ENCODE data around the gene GAL3ST3. TPM values are rescaled to one million over a fixed set of nuclear protein-coding genes. Genes with fewer than 3 reads are reported as not detected.

Gene GAL3ST3
- total RNA-seq, 1 donor from 2014 or later: not detected

DNA sequence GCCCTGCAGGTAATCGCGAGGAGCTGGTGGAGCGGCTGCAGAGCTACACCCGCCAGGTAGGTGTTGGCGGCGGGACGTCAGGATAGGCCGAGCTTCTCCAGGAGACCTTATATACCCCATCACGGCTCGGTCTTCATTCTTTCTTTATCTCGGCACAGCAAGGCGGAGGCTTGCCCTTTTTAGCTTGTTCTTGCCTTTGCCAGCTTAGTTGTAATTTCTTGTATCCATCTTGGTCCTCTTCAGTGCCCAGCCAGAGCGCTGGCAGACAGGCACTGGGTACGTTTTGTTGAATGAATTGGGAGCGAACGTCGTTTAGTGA lies 3.7 kb upstream of the GAL3ST3 start:
- H3K4me1 ChIP-seq: peaks cover 21% of the 10 kb centered on the region
- DNase-seq (no peak), ATAC-seq (no peak)
- H3K36me3 ChIP-seq: peaks cover 42% of the 10 kb centered on the region
- H3K9me3 ChIP-seq: no peaks in the 10 kb centered on the region
- TF ChIP-seq, protein P1, sequence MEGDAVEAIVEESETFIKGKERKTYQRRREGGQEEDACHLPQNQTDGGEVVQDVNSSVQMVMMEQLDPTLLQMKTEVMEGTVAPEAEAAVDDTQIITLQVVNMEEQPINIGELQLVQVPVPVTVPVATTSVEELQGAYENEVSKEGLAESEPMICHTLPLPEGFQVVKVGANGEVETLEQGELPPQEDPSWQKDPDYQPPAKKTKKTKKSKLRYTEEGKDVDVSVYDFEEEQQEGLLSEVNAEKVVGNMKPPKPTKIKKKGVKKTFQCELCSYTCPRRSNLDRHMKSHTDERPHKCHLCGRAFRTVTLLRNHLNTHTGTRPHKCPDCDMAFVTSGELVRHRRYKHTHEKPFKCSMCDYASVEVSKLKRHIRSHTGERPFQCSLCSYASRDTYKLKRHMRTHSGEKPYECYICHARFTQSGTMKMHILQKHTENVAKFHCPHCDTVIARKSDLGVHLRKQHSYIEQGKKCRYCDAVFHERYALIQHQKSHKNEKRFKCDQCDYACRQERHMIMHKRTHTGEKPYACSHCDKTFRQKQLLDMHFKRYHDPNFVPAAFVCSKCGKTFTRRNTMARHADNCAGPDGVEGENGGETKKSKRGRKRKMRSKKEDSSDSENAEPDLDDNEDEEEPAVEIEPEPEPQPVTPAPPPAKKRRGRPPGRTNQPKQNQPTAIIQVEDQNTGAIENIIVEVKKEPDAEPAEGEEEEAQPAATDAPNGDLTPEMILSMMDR (IDR thresholded peaks at IDR 0.05): no peak
- peak overlapping the region; percentile 99 for H3K4me3 ChIP-seq
- H3K27ac ChIP-seq: peak overlapping the region; percentile 92
- peaks cover 23% of the 10 kb centered on the region for H3K27me3 ChIP-seq (ENCODE audit: low read depth)
- intact Hi-C loops (cut with DNase I): no loop called here

DNA sequence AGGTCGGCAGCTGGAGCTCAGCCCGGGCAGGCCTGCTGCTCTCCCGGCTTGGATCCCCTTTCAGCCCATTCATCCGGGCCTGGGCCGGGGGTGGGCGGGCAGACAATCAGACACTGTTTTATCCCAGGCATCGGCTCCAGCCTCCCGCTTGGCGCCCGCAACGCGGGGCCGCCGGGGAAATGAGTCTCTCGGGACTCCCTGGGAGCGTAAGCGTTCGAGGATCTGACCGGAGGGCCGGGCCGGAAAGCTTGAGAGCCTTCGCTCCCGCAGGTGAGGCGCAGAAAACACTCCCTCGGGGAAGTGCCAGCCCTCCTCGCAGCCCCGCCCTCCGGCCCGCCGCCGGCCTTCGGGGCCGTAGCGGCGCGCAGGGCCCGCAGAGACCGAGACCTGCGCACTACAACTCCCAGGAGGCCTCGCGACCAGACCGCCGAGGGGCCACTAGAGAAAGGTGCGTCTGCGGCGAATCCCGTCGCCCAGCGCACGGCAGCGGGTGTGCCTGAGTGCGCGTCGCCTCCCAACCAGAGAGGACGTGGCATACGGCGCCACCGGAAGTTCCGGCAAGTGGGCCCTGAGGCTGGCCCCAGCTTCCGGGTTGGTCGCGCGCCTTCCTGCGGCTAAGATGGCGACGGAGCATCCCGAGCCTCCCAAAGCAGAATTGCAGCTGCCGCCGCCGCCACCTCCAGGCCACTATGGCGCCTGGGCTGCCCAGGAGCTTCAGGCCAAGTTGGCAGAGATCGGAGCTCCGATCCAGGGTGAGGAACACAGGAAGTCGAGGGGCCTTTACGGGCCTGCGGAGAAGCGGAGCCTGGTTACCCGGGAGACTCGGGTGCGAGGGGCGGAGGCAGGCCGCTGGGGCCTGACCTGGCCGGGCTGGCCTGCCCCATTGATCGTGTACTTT lies 3.1 kb upstream of the GAL3ST3 start, which contains the start of gene SF3B2:
SF3B2 (plus strand) TSS at position 599 of the 898 bp plus-strand sequence; CDS start at position 620, 21 bp downstream.
- ATAC-seq: peak; percentile 99
- H3K4me3 ChIP-seq: peak within 1 kb of the TSS; percentile 99
- intact Hi-C loops (cut with DNase I): no loop called here
- peak; percentile 100 for DNase-seq
- H3K27ac ChIP-seq: peak within 1 kb of the TSS; percentile 92
- H3K27me3 ChIP-seq (ENCODE audit: low read depth): peaks cover 26% of the 10 kb centered on the region
- H3K4me1 ChIP-seq: peaks cover 21% of the 10 kb centered on the region
- no peaks in the 10 kb centered on the region for H3K9me3 ChIP-seq
- H3K36me3 ChIP-seq: peaks cover 36% of the 10 kb centered on the region
- TF ChIP-seq, protein P1 (IDR thresholded peaks at IDR 0.05): no peak

DNA sequence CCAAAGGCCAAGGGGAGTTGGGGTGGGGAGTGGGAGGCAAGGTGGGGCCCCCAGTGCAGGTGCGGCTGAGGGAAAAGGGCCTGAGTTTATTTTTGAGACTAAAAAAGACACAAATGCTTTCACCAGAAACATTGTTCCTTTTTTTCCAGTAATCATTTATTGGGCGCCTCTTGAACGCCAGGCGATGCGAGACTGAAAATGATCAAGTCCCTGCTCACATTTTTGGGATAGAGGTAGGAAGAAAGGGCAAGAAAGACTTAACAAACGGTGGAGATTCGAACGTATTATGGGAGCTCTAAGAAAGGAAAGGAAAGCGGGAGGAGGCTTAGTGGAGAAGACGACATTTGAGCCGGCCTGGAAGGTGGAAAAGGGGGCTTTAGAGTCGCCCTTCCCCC lies 2.4 kb upstream of the GAL3ST3 start:
- Histone ChIP-seq H3K27ac (peak overlapping the region; percentile 92), H3K4me1 (peaks cover 21% of the 10 kb centered on the region), H3K36me3 (peaks cover 29% of the 10 kb centered on the region), H3K4me3 (peak overlapping the region; percentile 99), H3K9me3 (no peaks in the 10 kb centered on the region), H3K27me3 (ENCODE audit: low read depth) (peaks cover 28% of the 10 kb centered on the region)
- intact Hi-C loops (cut with DNase I): no loop called here
- TF ChIP-seq, protein P1 (IDR thresholded peaks at IDR 0.05): no peak
- DNase-seq: no peak
- ATAC-seq: no peak

DNA sequence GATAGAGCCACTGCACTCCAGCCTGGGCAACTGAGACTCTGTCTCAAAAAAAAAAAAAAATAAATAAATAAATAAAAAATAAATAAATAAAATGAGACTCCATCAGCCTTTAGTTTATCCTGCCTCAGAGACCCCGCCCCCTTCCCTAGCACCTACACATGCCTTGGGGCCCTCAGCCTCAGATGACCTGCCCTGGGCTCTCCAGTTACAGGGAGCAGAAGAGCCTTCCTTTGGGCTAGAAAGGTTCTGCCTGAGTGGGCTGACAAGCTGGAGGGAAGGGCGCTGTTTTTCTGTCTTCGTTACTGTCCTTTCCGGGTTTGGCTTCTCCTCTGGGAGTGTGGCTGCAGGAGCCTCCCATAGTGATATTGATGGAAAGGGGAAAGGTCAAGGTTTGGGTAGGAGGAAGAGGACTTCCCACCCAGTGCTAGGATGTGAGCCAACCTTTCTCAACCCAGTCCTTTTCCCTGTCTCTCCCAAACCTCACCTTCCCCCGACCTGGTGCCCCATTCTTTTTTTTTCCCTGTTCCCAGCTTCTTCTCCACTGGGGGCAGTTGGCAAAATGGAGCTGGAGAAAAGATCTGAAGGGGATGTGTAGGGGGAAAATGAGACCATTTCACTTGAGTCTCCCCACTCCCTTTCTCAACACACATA lies 1.7 kb upstream of the GAL3ST3 start:
- intact Hi-C loops (cut with DNase I): no loop called here
- peaks cover 21% of the 10 kb centered on the region for H3K4me1 ChIP-seq
- no peaks in the 10 kb centered on the region for H3K9me3 ChIP-seq
- TF ChIP-seq, protein P1 (IDR thresholded peaks at IDR 0.05): no peak
- no peak overlapping the region for H3K4me3 ChIP-seq
- DNase-seq (no peak), ATAC-seq (no peak)
- peaks cover 23% of the 10 kb centered on the region for H3K36me3 ChIP-seq
- H3K27ac ChIP-seq: no peak overlapping the region
- peaks cover 28% of the 10 kb centered on the region for H3K27me3 ChIP-seq (ENCODE audit: low read depth)

GRCh38 chr11:66047541-66048365 lies 1.2 kb downstream of the GAL3ST3 start:
- H3K27me3 ChIP-seq (ENCODE audit: low read depth): peaks cover 28% of the 10 kb centered on the region
- no peaks in the 10 kb centered on the region for H3K9me3 ChIP-seq
- H3K4me3 ChIP-seq: no peak overlapping the region
- no peak for DNase-seq
- ATAC-seq: no peak
- intact Hi-C loops (cut with DNase I): no loop called here
- peaks cover 8% of the 10 kb centered on the region for H3K4me1 ChIP-seq
- no peaks in the 10 kb centered on the region for H3K36me3 ChIP-seq
- TF ChIP-seq, protein P1 (IDR thresholded peaks at IDR 0.05): no peak
- H3K27ac ChIP-seq: no peak overlapping the region

Data from lower lobe of right lung (tissue), 2 donors.